Measurements from ENCODE around the gene RPS6KA2. TPM values are rescaled to one million over a fixed set of nuclear protein-coding genes. Genes with fewer than 3 reads are reported as not detected.

Gene RPS6KA2
- total RNA-seq, 2 donors from 2014 or later = 7.8 to 13.6 TPM

DNA sequence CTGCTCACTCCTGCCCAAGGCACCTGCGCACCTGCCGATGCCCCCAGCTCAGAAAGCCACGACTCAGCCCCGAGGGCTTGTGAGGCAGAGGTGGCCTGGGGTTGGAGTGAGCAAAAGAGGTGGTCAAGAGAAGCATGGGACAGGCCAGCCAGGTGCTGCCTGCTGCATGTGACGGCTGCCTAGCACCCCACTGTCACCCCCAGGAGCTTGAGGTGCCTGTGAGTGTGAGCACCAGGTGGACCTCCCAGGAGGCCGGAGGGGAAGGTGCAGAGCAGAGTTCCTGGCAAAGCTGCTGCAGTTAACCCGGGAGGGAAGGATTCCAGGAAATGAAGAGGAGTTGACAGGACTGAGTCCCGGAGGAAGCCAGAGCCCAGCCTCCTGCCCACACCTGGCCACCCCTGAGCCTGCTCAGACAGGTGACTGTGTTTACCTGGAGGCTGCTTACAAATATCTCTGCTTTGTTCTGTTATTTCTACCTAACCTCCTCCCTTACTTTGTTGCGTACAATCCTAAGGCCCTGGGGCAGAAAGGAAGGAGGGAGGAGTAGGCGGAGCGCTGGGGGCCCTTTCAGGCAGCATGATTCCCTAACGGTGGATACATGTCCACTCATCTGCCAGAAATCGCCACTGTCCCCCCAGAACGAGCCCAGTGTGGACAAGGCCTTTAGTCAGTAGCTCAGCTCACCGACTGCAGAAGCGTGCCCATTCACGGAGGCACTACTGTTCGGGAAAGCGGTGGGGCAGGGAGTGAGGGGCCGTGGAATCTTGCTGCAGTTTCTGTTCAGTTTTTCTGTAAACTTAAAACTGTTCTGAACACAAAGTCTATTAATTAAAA, 156.8 kb downstream of the RPS6KA2 start:
- TF ChIP-seq, protein P1, sequence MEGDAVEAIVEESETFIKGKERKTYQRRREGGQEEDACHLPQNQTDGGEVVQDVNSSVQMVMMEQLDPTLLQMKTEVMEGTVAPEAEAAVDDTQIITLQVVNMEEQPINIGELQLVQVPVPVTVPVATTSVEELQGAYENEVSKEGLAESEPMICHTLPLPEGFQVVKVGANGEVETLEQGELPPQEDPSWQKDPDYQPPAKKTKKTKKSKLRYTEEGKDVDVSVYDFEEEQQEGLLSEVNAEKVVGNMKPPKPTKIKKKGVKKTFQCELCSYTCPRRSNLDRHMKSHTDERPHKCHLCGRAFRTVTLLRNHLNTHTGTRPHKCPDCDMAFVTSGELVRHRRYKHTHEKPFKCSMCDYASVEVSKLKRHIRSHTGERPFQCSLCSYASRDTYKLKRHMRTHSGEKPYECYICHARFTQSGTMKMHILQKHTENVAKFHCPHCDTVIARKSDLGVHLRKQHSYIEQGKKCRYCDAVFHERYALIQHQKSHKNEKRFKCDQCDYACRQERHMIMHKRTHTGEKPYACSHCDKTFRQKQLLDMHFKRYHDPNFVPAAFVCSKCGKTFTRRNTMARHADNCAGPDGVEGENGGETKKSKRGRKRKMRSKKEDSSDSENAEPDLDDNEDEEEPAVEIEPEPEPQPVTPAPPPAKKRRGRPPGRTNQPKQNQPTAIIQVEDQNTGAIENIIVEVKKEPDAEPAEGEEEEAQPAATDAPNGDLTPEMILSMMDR (IDR thresholded peaks at IDR 0.05) = no peak
- H3K9me3 ChIP-seq = no peaks in the 10 kb centered on the region
- no peaks in the 10 kb centered on the region for H3K27me3 ChIP-seq
- no peak overlapping the region for H3K4me3 ChIP-seq
- H3K9ac ChIP-seq (ENCODE audit: low read depth in 2 of 2, low read length in 2 of 2) = no peak overlapping the region
- H3K27ac ChIP-seq = no peak overlapping the region
- DNase-seq = no peak
- H3K36me3 ChIP-seq = no peaks in the 10 kb centered on the region
- intact Hi-C loops (cut with DNase I) = no loop called here
- H3K4me1 ChIP-seq = no peaks in the 10 kb centered on the region

DNA sequence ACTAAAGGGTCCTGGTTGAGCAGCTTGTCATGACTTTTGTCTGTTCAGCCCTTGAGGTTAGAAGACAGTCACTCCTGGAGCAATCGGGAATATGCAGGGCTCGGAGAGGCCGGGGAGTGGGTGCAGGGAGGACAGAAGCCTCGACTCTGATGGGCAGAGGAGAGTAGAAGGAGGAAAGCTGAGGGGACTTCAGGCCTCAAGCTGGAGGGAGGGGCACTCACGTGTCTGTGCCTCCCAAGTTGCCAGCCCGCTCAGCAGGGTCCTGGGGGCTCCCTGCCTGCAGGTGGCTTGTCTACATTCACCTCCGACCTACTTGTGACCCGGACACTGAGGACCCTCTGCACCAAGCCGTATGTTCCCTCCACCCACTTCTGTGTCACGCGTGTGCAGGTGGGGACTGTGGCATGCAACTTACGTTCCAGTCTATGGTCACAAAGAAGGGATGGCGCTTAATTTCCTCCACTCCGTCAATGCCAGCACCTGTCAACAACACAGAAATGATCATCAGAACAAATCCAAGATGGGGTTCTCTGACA, 157.6 kb downstream of the RPS6KA2 start:
- Histone ChIP-seq H3K27ac (no peak overlapping the region), H3K9ac (ENCODE audit: low read depth in 2 of 2, low read length in 2 of 2) (no peak overlapping the region), H3K4me3 (no peak overlapping the region), H3K4me1 (no peaks in the 10 kb centered on the region), H3K9me3 (no peaks in the 10 kb centered on the region), H3K27me3 (no peaks in the 10 kb centered on the region), H3K36me3 (no peaks in the 10 kb centered on the region)
- intact Hi-C loops (cut with DNase I) = no loop called here
- TF ChIP-seq, protein P1 (IDR thresholded peaks at IDR 0.05) = no peak
- DNase-seq = no peak

DNA sequence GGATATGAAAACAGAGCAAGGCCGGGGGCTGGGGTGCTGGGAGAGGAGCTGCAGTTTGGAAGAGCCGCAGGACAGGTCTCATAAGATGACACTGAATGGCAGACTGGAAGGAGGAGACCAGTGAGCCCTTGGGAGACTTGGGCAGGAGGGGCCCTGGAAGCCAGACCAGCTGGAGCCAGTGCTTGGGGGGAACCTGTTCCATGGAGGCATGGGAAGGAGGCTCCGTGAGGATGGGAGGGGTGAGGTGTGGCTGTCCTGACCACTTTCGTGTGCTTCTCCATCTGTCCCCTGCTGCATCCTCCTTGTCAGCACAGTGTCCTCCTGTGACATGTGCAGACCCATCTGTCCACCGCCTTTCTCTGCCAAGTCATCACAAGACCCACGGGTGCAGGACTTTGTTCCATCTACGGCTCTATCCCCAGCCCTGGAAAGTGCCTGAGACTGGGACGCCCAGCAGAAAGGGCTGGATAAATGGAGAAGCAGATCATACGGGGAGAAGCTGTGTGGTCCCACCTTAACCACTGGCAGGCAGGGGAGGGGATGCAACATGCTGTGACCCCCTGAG, 159.5 kb downstream of the RPS6KA2 start:
- Histone ChIP-seq H3K9me3 (no peaks in the 10 kb centered on the region), H3K27ac (no peak overlapping the region), H3K4me1 (no peaks in the 10 kb centered on the region), H3K4me3 (no peak overlapping the region), H3K9ac (ENCODE audit: low read depth in 2 of 2, low read length in 2 of 2) (no peak overlapping the region), H3K27me3 (no peaks in the 10 kb centered on the region), H3K36me3 (no peaks in the 10 kb centered on the region)
- TF ChIP-seq, protein P1 (IDR thresholded peaks at IDR 0.05) = no peak
- no peak for DNase-seq
- intact Hi-C loops (cut with DNase I) = no loop called here

DNA sequence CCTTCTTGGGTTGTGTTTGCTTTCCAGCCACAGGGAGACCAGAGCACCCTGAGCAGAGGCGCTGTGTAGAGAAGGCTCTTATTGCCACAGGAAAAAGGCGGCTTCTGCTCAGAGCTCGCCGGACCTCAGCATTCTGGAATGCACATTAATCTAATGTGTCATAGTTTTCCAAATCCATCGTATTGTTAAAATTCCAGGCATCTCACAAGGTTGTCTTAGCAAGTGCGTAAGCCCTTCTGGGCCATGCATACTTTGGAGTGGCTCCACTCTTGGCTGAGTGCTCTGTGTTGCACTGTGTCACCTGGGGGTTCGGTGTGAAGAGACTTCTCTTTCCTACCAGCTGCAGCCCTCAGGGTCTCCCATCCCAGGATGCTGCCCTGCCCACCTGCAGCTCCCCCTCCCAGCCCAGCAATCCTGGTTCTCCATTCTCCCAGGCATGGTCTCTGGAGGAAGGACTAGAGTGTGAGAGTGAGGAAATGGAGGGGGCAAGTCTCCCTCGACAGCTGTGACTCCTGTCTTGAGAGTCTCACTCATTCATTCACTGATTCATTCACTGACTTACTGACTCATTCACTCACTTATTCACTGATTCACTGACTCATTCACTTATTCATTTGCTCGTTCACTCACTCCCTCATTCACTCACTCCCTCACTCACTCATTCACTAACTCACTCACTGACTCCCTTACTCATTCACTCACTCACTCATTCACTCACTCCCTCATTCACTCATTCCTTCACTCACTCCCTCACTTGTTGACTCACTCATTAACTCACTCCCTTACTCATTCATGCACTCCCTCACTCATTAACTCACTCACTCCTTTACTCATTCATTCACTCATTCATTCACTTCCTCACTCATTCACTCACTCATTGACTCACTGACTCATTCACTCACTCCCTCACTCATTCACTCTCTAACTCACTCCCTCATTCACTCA, 160.6 kb downstream of the RPS6KA2 start:
- TF ChIP-seq, protein P1 (IDR thresholded peaks at IDR 0.05) = no peak
- no peak overlapping the region for H3K9ac ChIP-seq (ENCODE audit: low read depth in 2 of 2, low read length in 2 of 2)
- H3K4me1 ChIP-seq = no peaks in the 10 kb centered on the region
- H3K9me3 ChIP-seq = no peaks in the 10 kb centered on the region
- no peak for DNase-seq
- H3K36me3 ChIP-seq = no peaks in the 10 kb centered on the region
- no peak overlapping the region for H3K4me3 ChIP-seq
- intact Hi-C loops (cut with DNase I) = no loop called here
- H3K27me3 ChIP-seq = no peaks in the 10 kb centered on the region
- H3K27ac ChIP-seq = no peak overlapping the region

DNA sequence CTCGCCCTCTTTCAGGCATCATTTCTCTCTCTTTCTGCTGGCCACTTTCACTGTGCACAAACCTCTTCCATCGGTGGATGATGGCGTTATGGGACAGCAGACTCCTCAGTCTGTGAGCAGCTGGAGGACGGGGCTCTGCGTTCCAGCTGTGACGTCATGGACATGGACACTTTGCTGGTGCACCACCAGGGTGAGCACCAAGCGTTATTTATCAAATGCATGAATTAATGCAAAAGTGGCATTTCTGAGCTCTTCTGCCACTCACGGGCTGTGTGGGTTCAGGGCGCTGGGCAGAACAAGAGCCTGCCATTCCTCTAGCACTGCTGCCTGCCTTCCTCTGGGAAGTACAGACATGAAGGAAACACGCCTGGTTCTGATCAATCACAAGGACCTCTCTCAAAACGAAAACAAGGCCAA, 161.4 kb downstream of the RPS6KA2 start:
- no peaks in the 10 kb centered on the region for H3K4me1 ChIP-seq
- no peak for DNase-seq
- no peaks in the 10 kb centered on the region for H3K9me3 ChIP-seq
- TF ChIP-seq, protein P1 (IDR thresholded peaks at IDR 0.05) = no peak
- H3K27me3 ChIP-seq = no peaks in the 10 kb centered on the region
- H3K9ac ChIP-seq (ENCODE audit: low read depth in 2 of 2, low read length in 2 of 2) = no peak overlapping the region
- intact Hi-C loops (cut with DNase I) = no loop called here
- no peak overlapping the region for H3K4me3 ChIP-seq
- no peaks in the 10 kb centered on the region for H3K36me3 ChIP-seq
- H3K27ac ChIP-seq = no peak overlapping the region

Data from colonic mucosa (tissue), 4 donors.